HG02870 (cell line): ENCODE data around the gene RBM6.

Experiments
- ATAC-seq: cut with Tn5 transposase; IDR thresholded peaks from one replicate; pipeline ENCODE4 v1.9.1; 2021; ENCODE audit warnings: mild to moderate bottlenecking, moderate library complexity; ENCODE audit not compliant: unreplicated experiment

RBM6 gene

DNA sequence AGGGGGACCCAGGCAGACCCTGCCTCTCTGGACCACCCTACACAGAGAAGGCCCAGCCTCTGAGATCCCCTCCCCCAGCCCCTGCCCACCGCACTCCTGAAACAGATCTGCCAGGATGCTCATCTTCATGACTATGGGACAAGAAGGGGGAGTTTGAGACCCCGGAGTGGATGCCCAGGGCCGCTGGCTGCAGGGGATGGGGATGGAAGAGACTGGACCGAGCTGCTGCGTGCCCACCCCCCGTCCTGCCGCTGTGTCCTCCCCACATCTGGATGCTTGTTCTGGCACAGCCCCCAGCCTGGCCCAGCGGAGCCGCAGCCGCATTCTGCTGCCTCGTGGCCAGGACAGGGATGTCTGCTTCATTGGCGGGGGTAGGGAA lies 184.8 kb downstream of the RBM6 start:
- ATAC-seq, result no peak

DNA sequence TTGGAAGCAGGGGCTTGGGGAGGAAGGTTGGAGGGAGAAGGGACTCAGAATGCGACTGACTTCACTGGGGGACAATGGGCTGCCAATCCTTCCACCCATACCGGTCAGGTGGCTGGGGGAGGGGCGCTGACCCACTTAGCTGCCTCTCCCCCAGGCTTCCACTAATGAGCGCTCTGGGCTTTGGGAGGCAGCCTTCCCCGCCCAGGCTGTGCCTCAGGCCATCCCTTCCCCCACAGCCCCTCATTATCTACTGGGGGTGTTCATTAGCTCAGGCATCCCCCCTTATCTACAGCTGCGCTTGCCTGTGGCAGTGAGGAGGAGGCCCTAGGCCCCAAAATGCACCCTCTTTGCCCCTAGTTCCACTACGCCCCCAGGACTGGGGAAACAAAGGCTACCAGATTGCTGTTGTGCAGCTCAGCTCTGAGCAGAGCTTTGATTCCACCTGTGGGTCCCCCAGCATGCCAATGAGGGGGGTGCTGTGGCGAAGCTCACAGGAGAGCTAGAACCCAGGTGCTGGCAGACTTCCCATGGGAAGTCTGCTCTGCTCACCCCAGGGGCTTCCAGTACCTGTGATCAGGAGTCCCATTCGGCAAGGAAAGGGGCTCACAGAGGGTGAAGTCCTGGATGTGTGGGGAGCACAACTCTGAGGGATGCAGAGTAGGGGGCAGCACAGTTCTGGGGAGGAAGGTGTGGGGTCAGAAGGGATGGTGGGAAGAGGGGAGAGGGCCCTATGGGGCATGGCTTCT lies 185.8 kb downstream of the RBM6 start:
- no peak for ATAC-seq

DNA sequence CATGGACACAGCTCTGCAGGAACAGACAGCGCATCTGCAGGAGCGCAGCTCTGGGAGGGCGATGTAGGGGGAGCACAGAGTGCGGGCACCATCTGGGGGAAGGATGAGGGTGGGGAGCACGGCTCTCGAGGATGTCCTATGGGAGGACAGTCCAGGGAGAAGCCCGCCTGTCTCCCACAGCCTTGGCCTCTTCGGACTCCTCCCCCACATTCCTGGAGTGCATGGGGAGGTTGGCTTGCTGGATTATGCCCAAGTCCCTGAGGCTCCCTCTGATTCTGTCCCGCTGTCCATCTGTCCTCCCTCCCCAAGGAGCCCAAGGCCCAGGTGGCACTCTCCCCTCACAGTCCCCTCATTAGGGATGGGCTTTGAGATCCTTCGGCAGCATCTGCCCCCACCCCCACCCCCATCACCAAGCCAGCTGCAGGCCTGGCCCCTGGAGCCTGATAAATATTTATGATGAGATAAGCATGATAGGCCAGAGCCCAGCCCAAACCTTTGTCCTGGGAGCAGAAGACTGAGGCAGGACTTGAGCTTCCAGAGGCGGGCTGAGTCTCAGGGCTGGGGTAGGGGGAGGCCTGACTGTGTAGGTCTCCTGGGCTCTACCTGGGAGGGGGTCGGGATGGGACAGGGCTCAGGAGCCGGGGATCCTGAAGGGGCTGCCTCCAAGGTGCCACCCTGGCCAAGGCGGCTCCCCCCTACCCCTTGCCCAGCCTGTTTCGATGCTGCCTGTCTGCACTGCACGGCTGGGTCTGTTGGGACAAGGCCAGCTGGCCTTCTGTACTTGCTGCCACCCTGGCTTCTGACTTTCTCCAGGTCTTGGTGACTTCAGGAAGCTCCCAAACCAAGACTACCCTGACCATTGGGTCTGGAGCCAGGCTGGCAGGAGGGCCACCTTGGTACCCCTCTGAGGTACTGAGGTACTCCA lies 186.6 kb downstream of the RBM6 start:
- no peak for ATAC-seq
